ENCODE data around the gene PAX7. TPM values are rescaled to one million over a fixed set of nuclear protein-coding genes. Genes with fewer than 3 reads are reported as not detected.

PAX7 gene
- total RNA-seq, 1 experiment from 2014 or later = 0.24 TPM

DNA sequence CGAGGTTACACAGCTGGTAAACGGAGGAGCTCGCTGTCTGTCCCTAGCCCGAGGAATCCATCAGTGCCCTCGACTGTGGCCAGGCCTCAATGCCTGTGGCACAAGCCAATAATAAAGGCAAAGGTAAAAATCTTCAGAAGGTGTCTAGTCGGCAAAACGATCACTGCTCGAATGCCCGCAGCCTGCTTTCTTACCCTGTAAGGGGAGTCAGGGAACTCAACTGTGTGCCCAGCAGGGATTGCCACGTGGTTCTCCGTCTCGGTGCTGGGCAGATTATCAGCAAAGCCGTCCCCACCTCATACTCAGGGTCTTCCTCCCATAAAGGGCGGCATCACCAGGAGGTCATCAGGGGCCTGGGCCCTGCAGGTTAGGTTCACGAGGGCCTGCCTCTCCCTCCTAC, 103.4 kb downstream of the PAX7 start (continued):
- TF ChIP-seq, protein P1, sequence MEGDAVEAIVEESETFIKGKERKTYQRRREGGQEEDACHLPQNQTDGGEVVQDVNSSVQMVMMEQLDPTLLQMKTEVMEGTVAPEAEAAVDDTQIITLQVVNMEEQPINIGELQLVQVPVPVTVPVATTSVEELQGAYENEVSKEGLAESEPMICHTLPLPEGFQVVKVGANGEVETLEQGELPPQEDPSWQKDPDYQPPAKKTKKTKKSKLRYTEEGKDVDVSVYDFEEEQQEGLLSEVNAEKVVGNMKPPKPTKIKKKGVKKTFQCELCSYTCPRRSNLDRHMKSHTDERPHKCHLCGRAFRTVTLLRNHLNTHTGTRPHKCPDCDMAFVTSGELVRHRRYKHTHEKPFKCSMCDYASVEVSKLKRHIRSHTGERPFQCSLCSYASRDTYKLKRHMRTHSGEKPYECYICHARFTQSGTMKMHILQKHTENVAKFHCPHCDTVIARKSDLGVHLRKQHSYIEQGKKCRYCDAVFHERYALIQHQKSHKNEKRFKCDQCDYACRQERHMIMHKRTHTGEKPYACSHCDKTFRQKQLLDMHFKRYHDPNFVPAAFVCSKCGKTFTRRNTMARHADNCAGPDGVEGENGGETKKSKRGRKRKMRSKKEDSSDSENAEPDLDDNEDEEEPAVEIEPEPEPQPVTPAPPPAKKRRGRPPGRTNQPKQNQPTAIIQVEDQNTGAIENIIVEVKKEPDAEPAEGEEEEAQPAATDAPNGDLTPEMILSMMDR (IDR thresholded peaks at IDR 0.05) = no peak
- TF ChIP-seq, protein P2, sequence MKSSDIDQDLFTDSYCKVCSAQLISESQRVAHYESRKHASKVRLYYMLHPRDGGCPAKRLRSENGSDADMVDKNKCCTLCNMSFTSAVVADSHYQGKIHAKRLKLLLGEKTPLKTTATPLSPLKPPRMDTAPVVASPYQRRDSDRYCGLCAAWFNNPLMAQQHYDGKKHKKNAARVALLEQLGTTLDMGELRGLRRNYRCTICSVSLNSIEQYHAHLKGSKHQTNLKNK (CRISPR knock-in tag; IDR thresholded peaks at IDR 0.05) = no peak
- no peak for TF ChIP-seq ETV6 (CRISPR knock-in tag; IDR thresholded peaks at IDR 0.05)
- TF ChIP-seq, protein P3, sequence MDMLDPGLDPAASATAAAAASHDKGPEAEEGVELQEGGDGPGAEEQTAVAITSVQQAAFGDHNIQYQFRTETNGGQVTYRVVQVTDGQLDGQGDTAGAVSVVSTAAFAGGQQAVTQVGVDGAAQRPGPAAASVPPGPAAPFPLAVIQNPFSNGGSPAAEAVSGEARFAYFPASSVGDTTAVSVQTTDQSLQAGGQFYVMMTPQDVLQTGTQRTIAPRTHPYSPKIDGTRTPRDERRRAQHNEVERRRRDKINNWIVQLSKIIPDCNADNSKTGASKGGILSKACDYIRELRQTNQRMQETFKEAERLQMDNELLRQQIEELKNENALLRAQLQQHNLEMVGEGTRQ (CRISPR knock-in tag; IDR thresholded peaks at IDR 0.05) = no peak
- TF ChIP-seq, protein P4, sequence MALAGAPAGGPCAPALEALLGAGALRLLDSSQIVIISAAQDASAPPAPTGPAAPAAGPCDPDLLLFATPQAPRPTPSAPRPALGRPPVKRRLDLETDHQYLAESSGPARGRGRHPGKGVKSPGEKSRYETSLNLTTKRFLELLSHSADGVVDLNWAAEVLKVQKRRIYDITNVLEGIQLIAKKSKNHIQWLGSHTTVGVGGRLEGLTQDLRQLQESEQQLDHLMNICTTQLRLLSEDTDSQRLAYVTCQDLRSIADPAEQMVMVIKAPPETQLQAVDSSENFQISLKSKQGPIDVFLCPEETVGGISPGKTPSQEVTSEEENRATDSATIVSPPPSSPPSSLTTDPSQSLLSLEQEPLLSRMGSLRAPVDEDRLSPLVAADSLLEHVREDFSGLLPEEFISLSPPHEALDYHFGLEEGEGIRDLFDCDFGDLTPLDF (CRISPR knock-in tag; IDR thresholded peaks at IDR 0.05) = no peak
- TF ChIP-seq CREB1 (CRISPR knock-in tag; IDR thresholded peaks at IDR 0.05) = no peak
- TF ChIP-seq, protein P5, sequence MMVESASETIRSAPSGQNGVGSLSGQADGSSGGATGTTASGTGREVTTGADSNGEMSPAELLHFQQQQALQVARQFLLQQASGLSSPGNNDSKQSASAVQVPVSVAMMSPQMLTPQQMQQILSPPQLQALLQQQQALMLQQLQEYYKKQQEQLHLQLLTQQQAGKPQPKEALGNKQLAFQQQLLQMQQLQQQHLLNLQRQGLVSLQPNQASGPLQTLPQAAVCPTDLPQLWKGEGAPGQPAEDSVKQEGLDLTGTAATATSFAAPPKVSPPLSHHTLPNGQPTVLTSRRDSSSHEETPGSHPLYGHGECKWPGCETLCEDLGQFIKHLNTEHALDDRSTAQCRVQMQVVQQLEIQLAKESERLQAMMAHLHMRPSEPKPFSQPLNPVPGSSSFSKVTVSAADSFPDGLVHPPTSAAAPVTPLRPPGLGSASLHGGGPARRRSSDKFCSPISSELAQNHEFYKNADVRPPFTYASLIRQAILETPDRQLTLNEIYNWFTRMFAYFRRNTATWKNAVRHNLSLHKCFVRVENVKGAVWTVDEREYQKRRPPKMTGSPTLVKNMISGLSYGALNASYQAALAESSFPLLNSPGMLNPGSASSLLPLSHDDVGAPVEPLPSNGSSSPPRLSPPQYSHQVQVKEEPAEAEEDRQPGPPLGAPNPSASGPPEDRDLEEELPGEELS (CRISPR knock-in tag; IDR thresholded peaks at IDR 0.05) = no peak
- TF ChIP-seq CREM (CRISPR knock-in tag; IDR thresholded peaks at IDR 0.05) = no peak
- TF ChIP-seq SMAD3 (CRISPR knock-in tag; IDR thresholded peaks at IDR 0.05; ENCODE audit: borderline replicate concordance) = no peak
- TF ChIP-seq, protein P6, sequence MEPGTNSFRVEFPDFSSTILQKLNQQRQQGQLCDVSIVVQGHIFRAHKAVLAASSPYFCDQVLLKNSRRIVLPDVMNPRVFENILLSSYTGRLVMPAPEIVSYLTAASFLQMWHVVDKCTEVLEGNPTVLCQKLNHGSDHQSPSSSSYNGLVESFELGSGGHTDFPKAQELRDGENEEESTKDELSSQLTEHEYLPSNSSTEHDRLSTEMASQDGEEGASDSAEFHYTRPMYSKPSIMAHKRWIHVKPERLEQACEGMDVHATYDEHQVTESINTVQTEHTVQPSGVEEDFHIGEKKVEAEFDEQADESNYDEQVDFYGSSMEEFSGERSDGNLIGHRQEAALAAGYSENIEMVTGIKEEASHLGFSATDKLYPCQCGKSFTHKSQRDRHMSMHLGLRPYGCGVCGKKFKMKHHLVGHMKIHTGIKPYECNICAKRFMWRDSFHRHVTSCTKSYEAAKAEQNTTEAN (CRISPR knock-in tag; IDR thresholded peaks at IDR 0.05) = no peak
- no peak for TF ChIP-seq OVOL2 (CRISPR knock-in tag; IDR thresholded peaks at IDR 0.05; ENCODE audit: borderline replicate concordance)

DNA sequence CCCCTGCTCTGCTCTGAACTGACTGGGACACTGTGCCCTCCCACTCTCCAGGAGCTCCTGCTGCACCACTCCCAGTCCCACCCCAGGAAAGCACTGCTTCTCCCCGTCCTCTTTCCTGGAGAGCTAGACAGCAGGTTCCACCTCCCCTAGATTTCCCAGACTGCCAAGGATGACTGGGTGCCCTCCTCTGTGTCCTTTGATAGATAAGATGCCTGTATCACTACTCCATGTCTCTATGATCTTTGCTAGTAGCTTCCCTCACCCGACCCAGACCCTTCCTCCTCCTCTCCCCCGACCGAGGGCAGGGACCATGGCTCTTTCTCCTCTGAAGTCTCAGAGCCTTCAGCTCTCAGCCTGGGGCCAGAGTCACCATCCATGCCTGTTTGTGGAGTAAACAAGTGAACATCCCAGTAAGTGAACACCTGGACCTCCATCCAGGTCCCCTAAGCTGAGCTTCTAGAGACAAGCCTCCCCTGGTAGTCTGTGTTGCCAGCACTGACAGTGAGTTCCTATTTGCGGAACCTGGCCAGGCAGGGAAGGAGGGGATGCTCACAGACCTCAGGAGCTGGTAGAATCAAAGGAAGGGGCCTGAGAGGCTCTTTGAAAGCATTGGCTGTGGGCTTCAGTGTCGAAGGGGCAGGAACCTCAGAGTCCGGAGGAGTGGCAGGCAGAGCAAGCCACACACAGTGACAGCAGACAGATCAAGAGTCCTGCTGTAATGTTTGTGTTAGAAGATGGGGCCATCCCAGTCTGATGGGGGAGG, 104.0 kb downstream of the PAX7 start:
- peaks cover 3% of the 10 kb centered on the region; the same call in 1 of the 2 replicates for H3K4me1 Mint-ChIP-seq
- H3K4me3 Mint-ChIP-seq = no peak overlapping the region
- no peaks in the 10 kb centered on the region for H3K36me3 Mint-ChIP-seq
- ATAC-seq = no peak
- H3K27me3 Mint-ChIP-seq (ENCODE audit: low read depth) = peaks cover 2% of the 10 kb centered on the region; the same call in 1 of the 2 replicates
- no peak overlapping the region for H3K27ac Mint-ChIP-seq
- no peak for DNase-seq (ENCODE audit: low spot score)
- TF ChIP-seq, protein P7, sequence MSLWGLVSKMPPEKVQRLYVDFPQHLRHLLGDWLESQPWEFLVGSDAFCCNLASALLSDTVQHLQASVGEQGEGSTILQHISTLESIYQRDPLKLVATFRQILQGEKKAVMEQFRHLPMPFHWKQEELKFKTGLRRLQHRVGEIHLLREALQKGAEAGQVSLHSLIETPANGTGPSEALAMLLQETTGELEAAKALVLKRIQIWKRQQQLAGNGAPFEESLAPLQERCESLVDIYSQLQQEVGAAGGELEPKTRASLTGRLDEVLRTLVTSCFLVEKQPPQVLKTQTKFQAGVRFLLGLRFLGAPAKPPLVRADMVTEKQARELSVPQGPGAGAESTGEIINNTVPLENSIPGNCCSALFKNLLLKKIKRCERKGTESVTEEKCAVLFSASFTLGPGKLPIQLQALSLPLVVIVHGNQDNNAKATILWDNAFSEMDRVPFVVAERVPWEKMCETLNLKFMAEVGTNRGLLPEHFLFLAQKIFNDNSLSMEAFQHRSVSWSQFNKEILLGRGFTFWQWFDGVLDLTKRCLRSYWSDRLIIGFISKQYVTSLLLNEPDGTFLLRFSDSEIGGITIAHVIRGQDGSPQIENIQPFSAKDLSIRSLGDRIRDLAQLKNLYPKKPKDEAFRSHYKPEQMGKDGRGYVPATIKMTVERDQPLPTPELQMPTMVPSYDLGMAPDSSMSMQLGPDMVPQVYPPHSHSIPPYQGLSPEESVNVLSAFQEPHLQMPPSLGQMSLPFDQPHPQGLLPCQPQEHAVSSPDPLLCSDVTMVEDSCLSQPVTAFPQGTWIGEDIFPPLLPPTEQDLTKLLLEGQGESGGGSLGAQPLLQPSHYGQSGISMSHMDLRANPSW (CRISPR knock-in tag; conservative IDR thresholded peaks at IDR 0.05; ENCODE audit: low read depth) = no peak
- TF ChIP-seq, protein P8, sequence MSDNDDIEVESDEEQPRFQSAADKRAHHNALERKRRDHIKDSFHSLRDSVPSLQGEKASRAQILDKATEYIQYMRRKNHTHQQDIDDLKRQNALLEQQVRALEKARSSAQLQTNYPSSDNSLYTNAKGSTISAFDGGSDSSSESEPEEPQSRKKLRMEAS (CRISPR knock-in tag; IDR thresholded peaks at IDR 0.05) = no peak
- TF ChIP-seq FOXP1 (CRISPR knock-in tag; IDR thresholded peaks at IDR 0.05; ENCODE audit: borderline replicate concordance) = no peak
- TF ChIP-seq, protein P9, sequence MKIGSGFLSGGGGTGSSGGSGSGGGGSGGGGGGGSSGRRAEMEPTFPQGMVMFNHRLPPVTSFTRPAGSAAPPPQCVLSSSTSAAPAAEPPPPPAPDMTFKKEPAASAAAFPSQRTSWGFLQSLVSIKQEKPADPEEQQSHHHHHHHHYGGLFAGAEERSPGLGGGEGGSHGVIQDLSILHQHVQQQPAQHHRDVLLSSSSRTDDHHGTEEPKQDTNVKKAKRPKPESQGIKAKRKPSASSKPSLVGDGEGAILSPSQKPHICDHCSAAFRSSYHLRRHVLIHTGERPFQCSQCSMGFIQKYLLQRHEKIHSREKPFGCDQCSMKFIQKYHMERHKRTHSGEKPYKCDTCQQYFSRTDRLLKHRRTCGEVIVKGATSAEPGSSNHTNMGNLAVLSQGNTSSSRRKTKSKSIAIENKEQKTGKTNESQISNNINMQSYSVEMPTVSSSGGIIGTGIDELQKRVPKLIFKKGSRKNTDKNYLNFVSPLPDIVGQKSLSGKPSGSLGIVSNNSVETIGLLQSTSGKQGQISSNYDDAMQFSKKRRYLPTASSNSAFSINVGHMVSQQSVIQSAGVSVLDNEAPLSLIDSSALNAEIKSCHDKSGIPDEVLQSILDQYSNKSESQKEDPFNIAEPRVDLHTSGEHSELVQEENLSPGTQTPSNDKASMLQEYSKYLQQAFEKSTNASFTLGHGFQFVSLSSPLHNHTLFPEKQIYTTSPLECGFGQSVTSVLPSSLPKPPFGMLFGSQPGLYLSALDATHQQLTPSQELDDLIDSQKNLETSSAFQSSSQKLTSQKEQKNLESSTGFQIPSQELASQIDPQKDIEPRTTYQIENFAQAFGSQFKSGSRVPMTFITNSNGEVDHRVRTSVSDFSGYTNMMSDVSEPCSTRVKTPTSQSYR (CRISPR knock-in tag; IDR thresholded peaks at IDR 0.05) = no peak
- no peak for TF ChIP-seq NR3C1 (CRISPR knock-in tag; conservative IDR thresholded peaks at IDR 0.05; ENCODE audit: low read depth)
- no peaks in the 10 kb centered on the region for H3K9me3 Mint-ChIP-seq
- CTCF ChIA-PET = interaction anchor here (0.8 to 1.1 kb wide), 4 partner anchors 10 to 139 kb away, joined by 3 read pairs; no protein-coding TSS in a partner anchor
- POLR2A ChIA-PET = no interaction called here
